Measurements from ENCODE around the gene PRRT1B. TPM values are rescaled to one million over a fixed set of nuclear protein-coding genes. Genes with fewer than 3 reads are reported as not detected.

PRRT1B gene
- total RNA-seq, result not detected
- not detected for polyA plus RNA-seq (2013, experiment 1 of 2)
- 0.18 TPM for polyA plus RNA-seq (2013, experiment 2 of 2)
- total RNA-seq, result 0 to 0.20 (median 0) reads per million in 172 experiments

DNA sequence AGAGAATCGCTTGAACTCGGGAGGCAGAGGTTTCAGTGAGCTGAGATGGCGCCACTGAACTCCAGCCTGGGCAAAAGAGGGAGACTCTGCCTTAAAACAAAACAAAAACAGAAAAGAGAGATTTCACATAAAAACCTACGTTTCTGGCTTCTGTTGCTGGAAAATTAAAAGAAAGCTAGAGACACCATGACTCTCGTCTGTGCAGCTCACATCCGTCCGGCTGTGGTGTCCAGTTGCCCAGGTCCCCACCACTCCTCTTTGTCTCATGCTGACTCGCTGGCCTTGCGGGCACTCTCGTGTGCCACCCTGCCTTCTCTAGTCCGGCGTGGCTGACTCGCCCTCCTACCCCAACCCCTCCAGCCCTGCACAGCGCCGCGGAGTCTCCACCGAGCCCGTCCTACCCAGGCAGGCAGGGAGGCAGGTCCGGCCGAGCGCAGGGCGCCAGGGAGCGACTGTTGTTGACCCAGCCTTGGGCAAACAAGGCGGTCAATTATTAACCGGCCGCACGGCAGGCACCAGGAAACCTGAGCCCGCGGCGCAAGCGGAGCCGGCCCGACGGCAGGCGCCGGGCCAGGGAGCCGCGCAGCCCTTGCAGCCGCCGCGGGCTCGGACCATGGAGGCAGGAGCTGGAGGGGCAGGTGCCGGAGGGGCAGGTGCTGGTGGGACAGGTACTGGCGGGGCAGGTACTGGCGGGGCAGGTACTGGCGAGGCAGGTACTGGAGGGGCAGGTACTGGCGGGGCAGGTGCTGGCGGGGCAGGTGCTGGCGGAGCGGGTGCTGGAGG is at the start of gene PRRT1B:
Gene PRRT1B, plus strand, starts transcription at position 521 of the 783 bp plus-strand sequence. Its CDS starts 93 bp downstream, at position 614.
- ATAC-seq (ENCODE audit: poor library complexity), result no peak
- Mint-ChIP-seq H3K4me1 (ENCODE audit: low read depth) (peaks cover 25% of the 10 kb centered on the region), H3K27ac (no peak within 1 kb of the TSS), H3K27me3 (peaks cover 44% of the 10 kb centered on the region), H3K36me3 (ENCODE audit: low read depth) (peaks cover 18% of the 10 kb centered on the region), H3K4me3 (peak within 1 kb of the TSS; percentile 42), H3K9me3 (peaks cover 7% of the 10 kb centered on the region)
- peaks cover 26 to 29% of the 10 kb centered on the region in 2 experiments for H3K27me3 ChIP-seq (ENCODE audit: control insufficient read depth in 1 of 2, insufficient read depth in 2 of 2, low read length in 2 of 2)
- H3K4me1 ChIP-seq (ENCODE audit: insufficient read depth, low read length), result peaks cover 23% of the 10 kb centered on the region
- TF ChIP-seq CTCF (IDR thresholded peaks at IDR 0.05), result no peak
- peak within 1 kb of the TSS; percentile 47 for H3K4me3 ChIP-seq (ENCODE audit: low read length)
- H3K36me3 ChIP-seq (ENCODE audit: insufficient read depth, low read length), result no peaks in the 10 kb centered on the region
- DNase-seq, result no peak
- no peak within 1 kb of the TSS for H3K27ac ChIP-seq (ENCODE audit: low read depth in 1 of 2, low read length in 2 of 2)
- intact Hi-C loops (cut with DNase I, micrococcal nuclease), result no loop called here
- ChIA-PET POLR2A (interaction anchor here (1.3 kb wide), 1 partner anchor 40 kb away, joined by 5 read pairs; no protein-coding TSS in a partner anchor), CTCF (no interaction called here)
- H3K9me3 ChIP-seq (ENCODE audit: control insufficient read depth in 1 of 2, insufficient read depth in 1 of 2, low read length in 2 of 2), result peaks cover 25 to 46% of the 10 kb centered on the region in 2 experiments

- H3K27ac ChIP-seq (ENCODE audit: low read depth in 1 of 2, low read length in 2 of 2), result no peak overlapping the region
- ChIA-PET POLR2A (no interaction called here), CTCF (no interaction called here)
- H3K27me3 ChIP-seq (ENCODE audit: control insufficient read depth in 1 of 2, insufficient read depth in 2 of 2, low read length in 2 of 2), result no peaks in the 10 kb centered on the region
- no peak overlapping the region for H3K4me3 ChIP-seq (ENCODE audit: low read length)
- Mint-ChIP-seq H3K27me3 (no peaks in the 10 kb centered on the region), H3K4me3 (no peak overlapping the region), H3K4me1 (ENCODE audit: low read depth) (peaks cover 38% of the 10 kb centered on the region), H3K9me3 (no peaks in the 10 kb centered on the region), H3K36me3 (ENCODE audit: low read depth) (peaks cover 91% of the 10 kb centered on the region), H3K27ac (peak overlapping the region; percentile 55)
- H3K4me1 ChIP-seq (ENCODE audit: insufficient read depth, low read length), result peaks cover 35% of the 10 kb centered on the region
- no peak for DNase-seq
- no peak for TF ChIP-seq CTCF (IDR thresholded peaks at IDR 0.05)
- no peak for ATAC-seq (ENCODE audit: poor library complexity)
- no peaks in the 10 kb centered on the region for H3K9me3 ChIP-seq (ENCODE audit: control insufficient read depth in 1 of 2, insufficient read depth in 1 of 2, low read length in 2 of 2)
- H3K36me3 ChIP-seq (ENCODE audit: insufficient read depth, low read length), result peaks cover 83% of the 10 kb centered on the region
- intact Hi-C loops (cut with DNase I, micrococcal nuclease), result loop anchor here in 1 of 2 experiments (5.0 kb wide), 1 partner anchor 98 kb away; no protein-coding TSS in a partner anchor
Measured at GRCh38 chr9:131495785-131496184, 49.5 kb upstream of the PRRT1B start.

GRCh38 chr9:131496844-131497405 is 48.4 kb upstream of the PRRT1B start:
- Mint-ChIP-seq H3K4me3 (no peak overlapping the region), H3K4me1 (ENCODE audit: low read depth) (peaks cover 49% of the 10 kb centered on the region), H3K27me3 (no peaks in the 10 kb centered on the region), H3K36me3 (ENCODE audit: low read depth) (peaks cover 80% of the 10 kb centered on the region), H3K9me3 (no peaks in the 10 kb centered on the region), H3K27ac (peak overlapping the region; percentile 90)
- ChIA-PET CTCF (no interaction called here), POLR2A (no interaction called here)
- intact Hi-C loops (cut with DNase I, micrococcal nuclease), result loop anchor here in 1 of 2 experiments (5.0 kb wide), 1 partner anchor 100 kb away; no protein-coding TSS in a partner anchor
- peaks cover 71% of the 10 kb centered on the region for H3K36me3 ChIP-seq (ENCODE audit: insufficient read depth, low read length)
- TF ChIP-seq CTCF (IDR thresholded peaks at IDR 0.05), result no peak
- H3K4me1 ChIP-seq (ENCODE audit: insufficient read depth, low read length), result peaks cover 46% of the 10 kb centered on the region
- no peak overlapping the region for H3K4me3 ChIP-seq (ENCODE audit: low read length)
- H3K27me3 ChIP-seq (ENCODE audit: control insufficient read depth in 1 of 2, insufficient read depth in 2 of 2, low read length in 2 of 2), result no peaks in the 10 kb centered on the region
- no peak overlapping the region for H3K27ac ChIP-seq (ENCODE audit: low read depth in 1 of 2, low read length in 2 of 2)
- DNase-seq, result no peak
- H3K9me3 ChIP-seq (ENCODE audit: control insufficient read depth in 1 of 2, insufficient read depth in 1 of 2, low read length in 2 of 2), result no peaks in the 10 kb centered on the region
- no peak for ATAC-seq (ENCODE audit: poor library complexity)

All from CD4-positive, alpha-beta T cell (primary cell).